ENCODE measurements around the gene TBC1D9.

The TBC1D9 gene

GRCh38 chr4:140776556-140776955 is 20.4 kb upstream of the TBC1D9 start:
- ChIA-PET CTCF (interaction anchor here (0.5 kb wide), 1 partner anchor 1072 kb away, joined by 4 read pairs; no protein-coding TSS in a partner anchor), POLR2A (no interaction called here)
- TF ChIP-seq BCL11B (tag by site-specific recombination; IDR thresholded peaks at IDR 0.05; ENCODE audit: low read depth) (no peak), PRDM4 (tag by site-specific recombination; IDR thresholded peaks at IDR 0.05) (no peak), SP7 (tag by site-specific recombination; IDR thresholded peaks at IDR 0.05) (no peak), ZNF558 (tag by site-specific recombination; IDR thresholded peaks at IDR 0.05) (no peak), GLI4 (tag by site-specific recombination; IDR thresholded peaks at IDR 0.05) (no peak), SP2 (tag by site-specific recombination; IDR thresholded peaks at IDR 0.05) (no peak), GFI1B (tag by site-specific recombination; IDR thresholded peaks at IDR 0.05) (no peak), REST (tag by site-specific recombination; IDR thresholded peaks at IDR 0.05) (no peak), ZNF280D (tag by site-specific recombination; IDR thresholded peaks at IDR 0.05) (no peak), ZNF350 (tag by site-specific recombination; IDR thresholded peaks at IDR 0.05) (no peak), ZNF501 (tag by site-specific recombination; IDR thresholded peaks at IDR 0.05) (no peak), ZNF280C (tag by site-specific recombination; IDR thresholded peaks at IDR 0.05) (no peak), ZBTB1 (tag by site-specific recombination; IDR thresholded peaks at IDR 0.05) (no peak)
- TF ChIP-seq, protein P1, sequence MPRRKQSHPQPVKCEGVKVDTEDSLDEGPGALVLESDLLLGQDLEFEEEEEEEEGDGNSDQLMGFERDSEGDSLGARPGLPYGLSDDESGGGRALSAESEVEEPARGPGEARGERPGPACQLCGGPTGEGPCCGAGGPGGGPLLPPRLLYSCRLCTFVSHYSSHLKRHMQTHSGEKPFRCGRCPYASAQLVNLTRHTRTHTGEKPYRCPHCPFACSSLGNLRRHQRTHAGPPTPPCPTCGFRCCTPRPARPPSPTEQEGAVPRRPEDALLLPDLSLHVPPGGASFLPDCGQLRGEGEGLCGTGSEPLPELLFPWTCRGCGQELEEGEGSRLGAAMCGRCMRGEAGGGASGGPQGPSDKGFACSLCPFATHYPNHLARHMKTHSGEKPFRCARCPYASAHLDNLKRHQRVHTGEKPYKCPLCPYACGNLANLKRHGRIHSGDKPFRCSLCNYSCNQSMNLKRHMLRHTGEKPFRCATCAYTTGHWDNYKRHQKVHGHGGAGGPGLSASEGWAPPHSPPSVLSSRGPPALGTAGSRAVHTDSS (tag by site-specific recombination; IDR thresholded peaks at IDR 0.05), result no peak
- no peaks in the 10 kb centered on the region for H3K4me1 ChIP-seq (ENCODE audit: control insufficient read depth, insufficient read depth, low read length)
- no peak overlapping the region for H3K4me3 ChIP-seq (ENCODE audit: low read depth, low read length)
- H3K36me3 ChIP-seq (ENCODE audit: control insufficient read depth in 2 of 2, insufficient read depth in 1 of 2, low read length in 2 of 2), result no peaks in the 10 kb centered on the region
- H3K9me3 ChIP-seq (ENCODE audit: control insufficient read depth, insufficient read depth, low read depth, low read length), result no peaks in the 10 kb centered on the region
- H3K27ac ChIP-seq (ENCODE audit: extremely low read depth, low read depth, low read length), result no peak overlapping the region

Measured in HEK293 (cell line).